Measurements from ENCODE around the gene HGFAC. TPM values are rescaled to one million over a fixed set of nuclear protein-coding genes. Genes with fewer than 3 reads are reported as not detected.

The HGFAC gene
- total and polyA plus RNA-seq, 10 of the 15 experiments (the other 5 are each of a cell fraction or from before 2014, with no cell fraction given): 0.38 TPM; not detected in 9

GRCh38 chr4:3481113-3481531 is 39.4 kb downstream of the HGFAC start (continued):
- TF ChIP-seq SKIL (IDR thresholded peaks at IDR 0.05; ENCODE audit: low read depth, poor library complexity, severe bottlenecking) (no peak), CEBPZ (IDR thresholded peaks at IDR 0.05; ENCODE audit: low read depth, low read length) (no peak), USF2 (IDR thresholded peaks at IDR 0.05; ENCODE audit: borderline replicate concordance, low read depth, low read length) (no peak), TBL1XR1 (IDR thresholded peaks at IDR 0.05; ENCODE audit: low read depth, low read length) (no peak), DPF2 (IDR thresholded peaks at IDR 0.05) (no peak)

All from GM12878 (cell line).